Neural crest cell (in vitro differentiated cells): ENCODE measurements around the gene PTPRR. TPM values are rescaled to one million over a fixed set of nuclear protein-coding genes. Genes with fewer than 3 reads are reported as not detected.
A peak's percentile ranks its signal among the peaks of the same experiment; 100 is the strongest.

Experiments
- DNase-seq: peaks from one replicate; pipeline ENCODE4 v3.0.0; 2021; ENCODE audit warnings: low read depth, mixed read lengths, low spot score
- H3K27ac Mint-ChIP-seq: one replicate; pipeline ENCODE4 v1.8.0; 2021; ENCODE audit warnings: mild to moderate bottlenecking, mixed read lengths; ENCODE audit not compliant: unreplicated experiment
- H3K27me3 Mint-ChIP-seq: 2 replicates; pipeline ENCODE4 v1.8.0; 2021; ENCODE audit warnings: low read depth, mild to moderate bottlenecking, mixed read lengths
- H3K36me3 Mint-ChIP-seq: 2 replicates; pipeline ENCODE4 v1.8.0; 2021; ENCODE audit warnings: low read depth, mild to moderate bottlenecking, mixed read lengths
- H3K4me1 Mint-ChIP-seq: 2 replicates; pipeline ENCODE4 v1.8.0; 2021; ENCODE audit warnings: mixed read lengths
- H3K4me3 Mint-ChIP-seq: one replicate; pipeline ENCODE4 v1.8.0; 2021; ENCODE audit warnings: mild to moderate bottlenecking, mixed read lengths
- H3K9me3 Mint-ChIP-seq: 2 replicates; pipeline ENCODE4 v1.8.0; 2021; ENCODE audit warnings: mixed read lengths
- total RNA-seq: library from RNA; stranded (reverse); gene quantifications from 2 replicates; pipeline ENCODE4 v1.2.1, GENCODE V29; 2021
- TF ChIP-seq, protein P1 (sequence below): fragments of 200-600 bp; sonication (generic); conservative IDR thresholded peaks from 2 replicates; pipeline ENCODE4 v1.5.0; 2021; ENCODE audit warnings: antibody characterized with exemption, mild to moderate bottlenecking

The PTPRR gene
- total RNA-seq, 1 donor from 2014 or later = 0.61 TPM

DNA sequence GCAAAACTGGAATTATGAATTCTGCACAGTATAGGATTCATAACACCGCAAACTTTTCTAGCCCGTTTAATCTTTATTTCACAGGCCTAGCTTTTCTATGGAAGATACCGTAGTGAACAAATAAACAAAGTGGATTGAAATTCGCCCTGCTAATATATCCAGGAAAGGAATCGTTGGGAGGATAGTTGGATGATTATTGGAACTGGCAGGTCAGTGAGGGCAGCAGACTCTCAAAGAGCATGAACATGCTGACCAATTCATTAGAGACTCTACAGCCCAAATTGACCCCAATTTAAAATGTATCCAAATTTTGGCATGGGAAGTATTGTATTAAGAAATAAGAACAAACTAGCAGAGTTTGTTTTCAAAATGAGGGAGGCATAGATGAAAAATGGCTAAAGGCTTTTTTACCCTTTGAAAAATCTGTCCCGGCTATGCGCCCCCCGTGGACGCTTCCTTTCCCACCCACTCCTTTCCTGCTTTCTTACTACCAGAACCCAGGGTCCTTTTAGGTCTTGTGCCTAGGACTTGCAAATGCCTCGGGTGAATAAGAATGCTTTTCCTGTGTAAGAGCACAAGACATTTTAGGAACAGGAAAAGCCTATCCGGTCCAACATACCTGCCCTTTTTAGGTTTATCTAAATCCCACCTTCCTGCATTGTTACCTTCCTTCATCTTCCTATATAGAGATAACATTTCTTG is 198.7 kb downstream of the PTPRR start:
- TF ChIP-seq, protein P1, sequence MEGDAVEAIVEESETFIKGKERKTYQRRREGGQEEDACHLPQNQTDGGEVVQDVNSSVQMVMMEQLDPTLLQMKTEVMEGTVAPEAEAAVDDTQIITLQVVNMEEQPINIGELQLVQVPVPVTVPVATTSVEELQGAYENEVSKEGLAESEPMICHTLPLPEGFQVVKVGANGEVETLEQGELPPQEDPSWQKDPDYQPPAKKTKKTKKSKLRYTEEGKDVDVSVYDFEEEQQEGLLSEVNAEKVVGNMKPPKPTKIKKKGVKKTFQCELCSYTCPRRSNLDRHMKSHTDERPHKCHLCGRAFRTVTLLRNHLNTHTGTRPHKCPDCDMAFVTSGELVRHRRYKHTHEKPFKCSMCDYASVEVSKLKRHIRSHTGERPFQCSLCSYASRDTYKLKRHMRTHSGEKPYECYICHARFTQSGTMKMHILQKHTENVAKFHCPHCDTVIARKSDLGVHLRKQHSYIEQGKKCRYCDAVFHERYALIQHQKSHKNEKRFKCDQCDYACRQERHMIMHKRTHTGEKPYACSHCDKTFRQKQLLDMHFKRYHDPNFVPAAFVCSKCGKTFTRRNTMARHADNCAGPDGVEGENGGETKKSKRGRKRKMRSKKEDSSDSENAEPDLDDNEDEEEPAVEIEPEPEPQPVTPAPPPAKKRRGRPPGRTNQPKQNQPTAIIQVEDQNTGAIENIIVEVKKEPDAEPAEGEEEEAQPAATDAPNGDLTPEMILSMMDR = no peak
- no peaks in the 10 kb centered on the region for H3K36me3 Mint-ChIP-seq
- no peak overlapping the region for H3K4me3 Mint-ChIP-seq
- peaks cover 3% of the 10 kb centered on the region for H3K27me3 Mint-ChIP-seq
- H3K27ac Mint-ChIP-seq = no peak overlapping the region
- no peak for DNase-seq
- peaks cover 12% of the 10 kb centered on the region for H3K4me1 Mint-ChIP-seq
- H3K9me3 Mint-ChIP-seq = no peaks in the 10 kb centered on the region

DNA sequence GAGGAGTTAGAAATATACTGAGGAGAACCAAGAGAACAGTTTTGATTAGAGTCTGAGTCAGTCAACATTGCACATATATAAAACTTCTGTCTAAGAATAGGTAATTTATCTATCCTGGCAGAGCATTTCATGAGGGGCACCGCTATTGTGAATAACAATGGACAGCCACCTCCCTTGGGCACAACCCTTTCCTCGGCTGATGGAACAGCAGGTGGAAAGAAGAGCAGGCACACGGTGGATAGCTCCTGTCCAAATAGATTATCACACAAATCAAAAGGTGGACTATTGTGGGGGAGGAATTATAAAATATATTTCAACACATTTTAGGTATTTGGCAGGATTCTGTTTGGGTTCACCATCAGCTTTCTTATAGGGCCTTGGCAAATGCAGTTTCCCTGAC is 199.3 kb downstream of the PTPRR start:
- no peak for DNase-seq
- Mint-ChIP-seq H3K27ac (no peak overlapping the region), H3K9me3 (no peaks in the 10 kb centered on the region), H3K36me3 (no peaks in the 10 kb centered on the region), H3K27me3 (peaks cover 3% of the 10 kb centered on the region), H3K4me3 (no peak overlapping the region), H3K4me1 (peaks cover 12% of the 10 kb centered on the region)
- TF ChIP-seq, protein P1 = no peak

DNA sequence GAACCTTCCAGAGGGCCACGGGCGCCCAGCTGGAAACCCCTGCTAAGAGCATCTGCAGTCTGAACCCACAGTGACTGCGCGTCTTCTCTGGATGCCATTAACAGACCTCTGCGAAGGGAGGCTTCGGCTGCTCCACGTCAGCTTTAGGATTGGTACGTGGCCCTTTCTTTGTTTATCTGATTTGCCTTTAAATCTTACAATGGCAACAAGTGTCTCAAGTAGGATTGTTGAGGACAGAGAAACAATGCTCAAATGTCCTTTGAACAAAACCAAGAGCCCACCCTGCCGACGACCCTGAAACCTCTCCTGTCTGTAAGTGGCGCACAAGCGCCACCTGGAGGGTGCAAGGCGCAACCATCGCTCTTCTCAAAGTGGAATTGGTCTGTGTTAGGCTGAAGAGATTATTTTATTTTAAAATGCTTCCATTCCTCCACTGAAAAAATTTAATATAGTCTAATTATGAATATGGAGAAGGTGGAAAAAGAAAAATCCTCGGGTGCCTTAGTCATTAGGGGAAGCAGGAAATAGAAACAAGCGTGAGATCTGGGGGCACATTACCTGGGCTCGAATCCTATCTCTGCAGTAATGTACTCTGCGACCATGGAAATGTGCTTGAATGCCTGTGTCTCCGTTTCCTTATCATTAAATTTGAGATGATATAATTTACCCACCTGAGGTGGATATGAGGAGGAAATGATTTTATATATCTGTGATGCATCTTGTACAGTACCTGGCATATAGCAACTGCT is 200.7 kb downstream of the PTPRR start:
- DNase-seq = peak; percentile 65
- H3K4me1 Mint-ChIP-seq = peaks cover 12% of the 10 kb centered on the region
- peak overlapping the region; percentile 76 for H3K27ac Mint-ChIP-seq
- no peaks in the 10 kb centered on the region for H3K36me3 Mint-ChIP-seq
- H3K9me3 Mint-ChIP-seq = no peaks in the 10 kb centered on the region
- peaks cover 3% of the 10 kb centered on the region for H3K27me3 Mint-ChIP-seq
- TF ChIP-seq, protein P1 = peak; percentile 97
- H3K4me3 Mint-ChIP-seq = peak overlapping the region; percentile 85

DNA sequence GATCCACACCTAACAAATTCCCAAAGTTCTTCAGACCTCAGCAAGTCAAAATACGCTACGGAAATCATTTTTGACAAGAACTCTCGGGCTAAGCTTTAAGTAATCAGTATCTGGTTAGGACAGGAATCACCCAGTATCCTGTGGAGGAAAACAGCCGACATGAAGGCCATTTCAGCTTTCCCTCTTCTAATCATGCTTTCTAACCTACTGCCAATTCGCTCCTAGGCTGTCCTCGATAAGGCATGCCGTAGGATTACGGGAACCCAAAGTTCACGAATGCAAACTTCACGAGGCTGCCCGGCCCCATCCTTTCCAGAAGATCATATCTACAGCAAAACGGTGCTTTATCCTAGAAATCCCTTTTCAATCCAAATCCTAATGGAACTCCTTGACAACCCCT is 201.5 kb downstream of the PTPRR start:
- no peaks in the 10 kb centered on the region for H3K36me3 Mint-ChIP-seq
- no peak overlapping the region for H3K27ac Mint-ChIP-seq
- no peak overlapping the region for H3K4me3 Mint-ChIP-seq
- H3K4me1 Mint-ChIP-seq = peaks cover 12% of the 10 kb centered on the region
- no peak for DNase-seq
- TF ChIP-seq, protein P1 = no peak
- no peaks in the 10 kb centered on the region for H3K9me3 Mint-ChIP-seq
- H3K27me3 Mint-ChIP-seq = peaks cover 3% of the 10 kb centered on the region

DNA sequence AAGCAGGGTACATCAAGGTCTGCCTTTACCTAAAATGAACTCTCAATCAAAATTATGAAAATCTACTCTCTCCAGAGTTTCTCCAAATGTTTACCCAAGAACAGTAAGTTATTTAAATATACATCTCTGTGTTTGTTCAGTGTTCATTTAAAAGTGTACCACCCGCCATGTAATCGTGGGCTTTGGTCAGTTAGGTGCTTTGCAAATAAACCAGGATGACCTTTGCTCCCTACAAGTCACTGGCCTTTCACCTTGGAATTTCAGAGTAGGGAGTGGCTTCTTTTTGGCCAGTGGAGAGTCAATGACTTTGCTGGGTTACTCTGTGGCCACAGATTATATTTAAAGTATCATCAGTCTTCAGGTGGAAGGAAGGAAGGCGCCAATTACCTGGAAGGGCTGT is 208.7 kb downstream of the PTPRR start:
- no peak for DNase-seq
- Mint-ChIP-seq H3K27ac (no peak overlapping the region), H3K4me1 (no peaks in the 10 kb centered on the region), H3K27me3 (no peaks in the 10 kb centered on the region), H3K4me3 (no peak overlapping the region), H3K9me3 (peaks cover 4% of the 10 kb centered on the region), H3K36me3 (no peaks in the 10 kb centered on the region)
- TF ChIP-seq, protein P1 = no peak
